ENCODE results near the gene KIR2DL1.

- no peak for TF ChIP-seq CTCF (IDR thresholded peaks at IDR 0.05 in 2 of 3, conservative IDR thresholded peaks at IDR 0.05 in 1 of 3; ENCODE audit: insufficient read depth in 2 of 3, low read depth in 1 of 3, low read length in 3 of 3)
- no peak for TF ChIP-seq GTF2F1 (IDR thresholded peaks at IDR 0.05; ENCODE audit: low read depth, low read length)
- TF ChIP-seq RBFOX2 (IDR thresholded peaks at IDR 0.05; ENCODE audit: low read depth, low read length), result no peak
- TF ChIP-seq THAP12 (CRISPR knock-in tag; IDR thresholded peaks at IDR 0.05), result no peak
- TF ChIP-seq ERF (CRISPR knock-in tag; IDR thresholded peaks at IDR 0.05), result no peak
- TF ChIP-seq KHSRP (IDR thresholded peaks at IDR 0.05), result no peak
- no peak for TF ChIP-seq CAMTA2 (CRISPR knock-in tag; conservative IDR thresholded peaks at IDR 0.05)
- TF ChIP-seq POLR2A (conservative IDR thresholded peaks at IDR 0.05), result no peak
- no peak for TF ChIP-seq POLR2AphosphoS2 (IDR thresholded peaks at IDR 0.05; ENCODE audit: low read length)
- no peak for TF ChIP-seq CHD2 (IDR thresholded peaks at IDR 0.05; ENCODE audit: low read depth, low read length)
- TF ChIP-seq POLR2G (IDR thresholded peaks at IDR 0.05; ENCODE audit: low read depth, low read length), result no peak
- no peak for TF ChIP-seq SETDB1 (IDR thresholded peaks at IDR 0.05; ENCODE audit: low read length)
Observed at GRCh38 chr19:54804571-54804970, 35.0 kb downstream of the KIR2DL1 start.

Measured in K562 (cell line).